Activated CD8-positive, alpha-beta T cell treated with anti-CD3 and anti-CD28 coated beads for 36 hours (primary cell): ENCODE measurements around the gene MAPK8. TPM values are rescaled to one million over a fixed set of nuclear protein-coding genes. Genes with fewer than 3 reads are reported as not detected.

Experiments
- ATAC-seq: fragments of 200-7000 bp; cut with Tn5 transposase; one replicate; pipeline ENCODE4 v1.10.0; 2021; ENCODE audit warnings: mild to moderate bottlenecking, moderate library complexity
- CTCF ChIA-PET: fragments of 350-600 bp; sonication (Branson Sonifier 250); formaldehyde crosslinking; loops from one replicate; lab custom pipeline; 2021; ENCODE audit warnings: antibody characterized with exemption; lab: Charles Lee
- POLR2A ChIA-PET: fragments of 350-600 bp; sonication (Branson Sonifier 250); formaldehyde crosslinking; loops from one replicate; lab custom pipeline; 2021; ENCODE audit warnings: antibody characterized with exemption; lab: Charles Lee
- DNase-seq: peaks from one replicate; pipeline ENCODE4 v3.0.0-alpha.2; 2020
- H3K27ac Mint-ChIP-seq: one replicate; pipeline ENCODE4 v1.8.0; 2021; ENCODE audit warnings: mild to moderate bottlenecking, mixed read lengths
- H3K27me3 Mint-ChIP-seq: one replicate; pipeline ENCODE4 v1.8.0; 2021; ENCODE audit warnings: mixed read lengths
- H3K36me3 Mint-ChIP-seq: one replicate; pipeline ENCODE4 v1.8.0; 2021; ENCODE audit warnings: low read depth, mixed read lengths
- H3K4me1 Mint-ChIP-seq: one replicate; pipeline ENCODE4 v1.8.0; 2021; ENCODE audit warnings: low read depth, mixed read lengths
- H3K4me3 Mint-ChIP-seq: one replicate; pipeline ENCODE4 v1.8.0; 2021; ENCODE audit warnings: mild to moderate bottlenecking, moderate library complexity, mixed read lengths
- H3K9me3 Mint-ChIP-seq: one replicate; pipeline ENCODE4 v1.8.0; 2021; ENCODE audit warnings: mixed read lengths
- intact Hi-C: fragments of 100-400 bp; cut with micrococcal nuclease; formaldehyde crosslinking; loops from one replicate; pipeline ENCODE4 v1.10.0; 2022
- total RNA-seq, 2 experiments: library from RNA; stranded (reverse); gene quantifications; one replicate each; pipeline ENCODE4 v1.2.3, GENCODE V29; 2021
- TF ChIP-seq, protein P1 (sequence below): fragments of 200-600 bp; IDR thresholded peaks from one replicate; pipeline ENCODE4 v1.8.0; 2022; ENCODE audit warnings: antibody characterized with exemption, mild to moderate bottlenecking

The MAPK8 gene
- total RNA-seq, 2 experiments from 2014 or later = 40.5 to 41.1 TPM

DNA sequence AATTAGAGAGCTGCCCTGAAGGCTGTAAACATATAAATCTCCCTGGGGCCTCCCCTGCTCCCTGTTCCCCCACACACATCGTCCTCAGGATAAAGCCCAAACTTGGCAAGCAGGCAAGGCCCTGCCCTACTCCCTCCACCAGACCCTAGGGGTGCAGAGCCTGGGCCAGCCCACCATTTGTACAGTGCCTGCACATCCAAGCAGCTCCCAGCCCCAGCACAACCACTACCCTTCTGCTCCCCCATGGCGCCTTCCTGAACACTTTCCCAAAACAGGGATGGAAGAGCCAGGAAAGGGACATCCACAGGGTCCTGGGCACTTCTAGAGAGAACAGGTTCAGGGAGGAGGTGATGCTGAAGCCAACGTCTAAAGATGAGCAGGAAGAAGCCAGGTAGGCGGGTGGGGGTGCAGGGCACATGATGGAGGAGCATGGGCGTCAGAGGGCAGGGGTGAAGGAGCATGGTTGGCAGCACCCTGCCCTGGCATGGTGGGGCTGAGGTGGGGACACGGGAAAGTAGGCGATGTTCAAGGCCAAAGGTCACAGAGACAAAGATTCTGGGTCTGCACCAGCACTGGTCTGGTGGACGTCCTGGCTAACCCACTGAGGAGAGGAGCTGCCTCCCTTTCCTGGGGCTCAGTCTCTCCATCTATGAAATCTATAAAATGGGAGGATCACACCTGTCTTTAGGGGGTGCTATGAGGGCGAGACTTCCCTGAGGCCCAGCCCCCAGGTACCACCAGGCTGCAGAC is 157.8 kb downstream of the MAPK8 start:
- H3K36me3 Mint-ChIP-seq = no peaks in the 10 kb centered on the region
- no peak overlapping the region for H3K4me3 Mint-ChIP-seq
- ChIA-PET POLR2A (no interaction called here), CTCF (interaction anchor here (0.8 to 1.3 kb wide), 2 partner anchors 192 to 404 kb away, joined by 3 read pairs; no protein-coding TSS in a partner anchor)
- no peak for DNase-seq
- intact Hi-C loops = no loop called here
- TF ChIP-seq, protein P1, sequence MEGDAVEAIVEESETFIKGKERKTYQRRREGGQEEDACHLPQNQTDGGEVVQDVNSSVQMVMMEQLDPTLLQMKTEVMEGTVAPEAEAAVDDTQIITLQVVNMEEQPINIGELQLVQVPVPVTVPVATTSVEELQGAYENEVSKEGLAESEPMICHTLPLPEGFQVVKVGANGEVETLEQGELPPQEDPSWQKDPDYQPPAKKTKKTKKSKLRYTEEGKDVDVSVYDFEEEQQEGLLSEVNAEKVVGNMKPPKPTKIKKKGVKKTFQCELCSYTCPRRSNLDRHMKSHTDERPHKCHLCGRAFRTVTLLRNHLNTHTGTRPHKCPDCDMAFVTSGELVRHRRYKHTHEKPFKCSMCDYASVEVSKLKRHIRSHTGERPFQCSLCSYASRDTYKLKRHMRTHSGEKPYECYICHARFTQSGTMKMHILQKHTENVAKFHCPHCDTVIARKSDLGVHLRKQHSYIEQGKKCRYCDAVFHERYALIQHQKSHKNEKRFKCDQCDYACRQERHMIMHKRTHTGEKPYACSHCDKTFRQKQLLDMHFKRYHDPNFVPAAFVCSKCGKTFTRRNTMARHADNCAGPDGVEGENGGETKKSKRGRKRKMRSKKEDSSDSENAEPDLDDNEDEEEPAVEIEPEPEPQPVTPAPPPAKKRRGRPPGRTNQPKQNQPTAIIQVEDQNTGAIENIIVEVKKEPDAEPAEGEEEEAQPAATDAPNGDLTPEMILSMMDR = no peak
- H3K27ac Mint-ChIP-seq = no peak overlapping the region
- ATAC-seq = no peak
- no peaks in the 10 kb centered on the region for H3K4me1 Mint-ChIP-seq
- H3K9me3 Mint-ChIP-seq = no peaks in the 10 kb centered on the region
- H3K27me3 Mint-ChIP-seq = no peaks in the 10 kb centered on the region

DNA sequence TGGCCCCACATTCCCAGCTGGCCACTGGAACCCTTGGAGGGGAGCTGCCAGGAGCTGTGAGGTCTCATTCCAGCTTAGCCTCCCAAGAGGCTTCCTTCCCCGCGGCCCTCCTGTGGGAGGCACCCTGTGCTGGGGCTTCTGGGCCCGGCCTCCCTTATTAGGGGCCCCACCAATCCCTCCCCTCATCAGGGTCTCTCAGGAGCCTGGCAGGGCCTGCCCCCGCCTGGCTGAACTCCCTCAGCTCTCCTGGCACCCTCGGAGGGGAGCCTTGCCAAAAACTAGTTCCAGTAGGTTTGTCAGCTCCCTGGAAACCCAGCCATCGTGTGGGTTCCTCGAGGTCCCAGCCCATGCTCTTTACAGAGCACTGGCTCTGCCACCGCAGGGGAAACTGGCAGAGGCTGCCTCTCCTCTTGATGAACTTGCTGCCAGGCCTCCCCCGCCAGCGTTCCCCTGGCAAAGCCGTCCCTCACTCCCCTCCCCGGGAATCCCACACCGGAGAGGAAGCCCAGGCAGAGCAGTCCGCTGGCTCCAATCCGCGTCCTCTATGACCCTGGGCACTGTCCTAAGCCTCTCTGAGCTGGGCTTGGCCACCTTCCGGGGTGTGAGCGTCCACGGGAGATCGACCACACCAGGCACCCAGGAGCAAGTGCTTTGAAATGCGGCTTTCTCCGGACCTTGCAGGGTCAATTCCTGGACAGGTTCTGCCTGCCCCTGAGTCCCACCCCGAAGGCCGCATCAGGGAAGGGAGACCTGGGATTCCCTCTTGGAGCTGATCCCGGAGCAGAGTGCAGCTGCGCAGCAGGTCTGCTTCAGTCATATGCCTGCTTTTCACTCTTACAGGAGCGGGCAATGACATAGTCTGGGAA is 158.6 kb downstream of the MAPK8 start:
- no peak overlapping the region for H3K4me3 Mint-ChIP-seq
- TF ChIP-seq, protein P1 = no peak
- no peak for DNase-seq

DNA sequence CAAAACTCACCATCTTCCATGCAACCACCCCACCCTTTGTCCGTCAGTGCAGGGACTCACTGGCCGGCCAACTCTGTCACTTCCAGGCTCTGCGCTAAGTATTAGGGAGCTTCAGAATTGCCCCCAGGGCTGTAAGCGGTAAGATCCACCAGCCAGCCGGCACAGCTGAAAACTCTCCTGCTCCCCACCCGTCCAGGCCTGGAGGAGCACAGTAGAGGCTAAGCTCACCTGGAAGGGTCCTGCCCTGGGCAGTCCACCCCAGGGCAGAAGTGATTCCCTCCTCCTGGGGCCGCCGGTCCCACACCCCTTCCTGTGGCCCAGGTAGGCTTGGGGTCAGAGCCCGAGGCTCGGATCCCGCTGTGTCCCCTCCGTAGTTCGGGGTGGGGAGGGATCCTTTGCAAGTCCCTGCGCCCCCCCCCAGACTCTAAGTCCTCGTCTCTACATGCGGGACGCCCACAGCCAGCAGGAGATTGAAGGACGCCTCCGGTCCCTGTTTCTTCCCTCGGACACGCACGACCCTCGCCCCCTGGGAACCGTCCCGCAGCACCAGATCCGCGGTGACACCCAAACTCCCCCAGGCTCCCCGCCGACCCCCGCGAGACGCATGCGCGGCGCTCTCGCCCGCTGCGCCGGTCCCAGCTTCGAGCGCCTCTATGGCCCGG is 159.5 kb downstream of the MAPK8 start:
- TF ChIP-seq, protein P1 = no peak
- Mint-ChIP-seq H3K36me3 (no peaks in the 10 kb centered on the region), H3K9me3 (no peaks in the 10 kb centered on the region), H3K27ac (no peak overlapping the region), H3K4me3 (no peak overlapping the region), H3K27me3 (no peaks in the 10 kb centered on the region), H3K4me1 (no peaks in the 10 kb centered on the region)
- DNase-seq (no peak), ATAC-seq (no peak)
- POLR2A ChIA-PET = no interaction called here
- intact Hi-C loops = no loop called here
- CTCF ChIA-PET = no interaction called here

More for the DNA sequence above, 158.6 kb downstream of the MAPK8 start:
- ATAC-seq = no peak
- Mint-ChIP-seq H3K27ac (no peak overlapping the region), H3K9me3 (no peaks in the 10 kb centered on the region), H3K27me3 (no peaks in the 10 kb centered on the region), H3K4me1 (no peaks in the 10 kb centered on the region), H3K36me3 (no peaks in the 10 kb centered on the region)
- ChIA-PET POLR2A (no interaction called here), CTCF (interaction anchor here (0.8 kb wide), 1 partner anchor 403 kb away, joined by 3 read pairs; no protein-coding TSS in a partner anchor)
- intact Hi-C loops = no loop called here

DNA sequence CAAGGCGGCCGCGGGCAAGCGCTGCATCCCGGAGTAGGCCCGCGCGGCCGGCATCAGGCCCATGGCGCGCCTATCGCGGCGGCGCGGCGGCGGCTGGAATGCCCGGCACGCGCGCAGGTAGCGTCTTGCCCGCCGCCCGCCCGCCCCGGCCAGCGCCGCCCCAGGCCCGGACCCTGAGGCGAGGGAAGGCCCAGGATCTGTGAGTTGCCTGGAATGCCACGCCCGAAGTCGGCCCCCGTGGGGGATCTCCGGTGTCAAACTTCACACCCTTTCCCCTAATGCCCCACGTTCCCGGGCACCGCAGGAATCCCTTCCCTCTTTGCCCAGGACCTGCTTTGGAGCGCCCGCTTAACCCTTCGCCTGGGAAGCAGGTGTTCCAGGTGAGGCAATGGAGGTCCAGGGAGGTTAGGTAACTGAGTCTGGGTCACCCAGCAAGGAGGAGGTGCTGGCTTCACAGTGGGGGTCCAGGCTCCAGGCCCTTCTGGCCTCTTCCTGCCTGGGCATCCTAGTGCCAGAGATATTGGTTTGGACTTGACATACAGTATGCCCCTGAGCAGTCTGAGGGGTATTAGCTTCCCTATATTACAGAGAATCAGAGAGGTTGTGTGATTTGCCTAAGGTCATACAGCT is 160.2 kb downstream of the MAPK8 start:
- Mint-ChIP-seq H3K9me3 (no peaks in the 10 kb centered on the region), H3K36me3 (no peaks in the 10 kb centered on the region), H3K27ac (no peak overlapping the region), H3K27me3 (no peaks in the 10 kb centered on the region), H3K4me1 (no peaks in the 10 kb centered on the region), H3K4me3 (no peak overlapping the region)
- intact Hi-C loops = no loop called here
- POLR2A ChIA-PET = no interaction called here
- TF ChIP-seq, protein P1 = no peak
- ATAC-seq (no peak), DNase-seq (no peak)
- CTCF ChIA-PET = no interaction called here
